IMR-90 (cell line): ENCODE data around the gene METTL17. TPM values are rescaled to one million over a fixed set of nuclear protein-coding genes. Genes with fewer than 3 reads are reported as not detected.

Experiments
- ATAC-seq: fragments of 200-7000 bp; cut with Tn5 transposase; 2 replicates; pipeline ENCODE4 v1.9.1; 2020; ENCODE audit warnings: low read depth, mild to moderate bottlenecking, moderate library complexity
- BruUV-seq: library from RNA; stranded (reverse); fragments of 400-500 nt; replicated peaks from 2 replicates; lab custom pipeline; 2021; lab: Mats Ljungman, UMichigan
- CTCF ChIA-PET: fragments of 300-600 bp; formaldehyde crosslinking; extraction: SDS; loops from one replicate; lab custom pipeline; 2021; ENCODE audit warnings: antibody characterized with exemption; lab: Yijun Ruan, JAX
- POLR2A ChIA-PET: fragments of 300-600 bp; sonication (Branson Sonifier 250); formaldehyde crosslinking; loops from one replicate; lab custom pipeline; 2022; ENCODE audit warnings: antibody characterized with exemption; ENCODE audit not compliant: unreplicated experiment; lab: Charles Lee
- DNase-seq: peaks from one replicate; pipeline ENCODE4 v3.0.0; 2013
- H2AFZ ChIP-seq: replicated peaks from 2 replicates; pipeline ENCODE3; 2013; ENCODE audit warnings: low read length, mild to moderate bottlenecking; ENCODE audit not compliant: poor library complexity
- H2AK5ac ChIP-seq: 2 replicates; pipeline ENCODE4 v1.6.1; 2013; ENCODE audit warnings: low read depth, low read length, inconsistent platforms
- H2AK9ac ChIP-seq: replicated peaks from 2 replicates; pipeline ENCODE3; 2013; ENCODE audit warnings: mild to moderate bottlenecking, low read depth, low read length, moderate library complexity; ENCODE audit not compliant: poor library complexity
- H2BK120ac ChIP-seq: 2 replicates; pipeline ENCODE4 v1.6.1; 2013; ENCODE audit warnings: low read depth, low read length, inconsistent platforms
- H2BK15ac ChIP-seq: 3 replicates; pipeline ENCODE4 v1.6.1; 2013; ENCODE audit warnings: low read depth, low read length, inconsistent platforms
- H2BK20ac ChIP-seq: 2 replicates; pipeline ENCODE4 v1.6.1; 2013; ENCODE audit warnings: low read depth, mild to moderate bottlenecking, inconsistent platforms, low read length, moderate library complexity
- H2BK5ac ChIP-seq: 2 replicates; pipeline ENCODE4 v1.6.1; 2013; ENCODE audit warnings: mild to moderate bottlenecking, low read depth, low read length, inconsistent platforms; ENCODE audit not compliant: poor library complexity, severe bottlenecking
- H3K14ac ChIP-seq: replicated peaks from 2 replicates; pipeline ENCODE4 v1.6.1; 2013; ENCODE audit warnings: low read depth, low read length, inconsistent platforms
- H3K18ac ChIP-seq: 2 replicates; pipeline ENCODE4 v1.6.1; 2013; ENCODE audit warnings: low read depth, low read length, control low read depth
- H3K23ac ChIP-seq: 2 replicates; pipeline ENCODE4 v1.6.1; 2013; ENCODE audit warnings: low read depth, low read length, inconsistent platforms
- H3K27ac ChIP-seq: 2 replicates; pipeline ENCODE4 v1.5.1; 2013; ENCODE audit warnings: mild to moderate bottlenecking, control low read depth, low read length; ENCODE audit not compliant: insufficient read depth
- H3K27me3 ChIP-seq: 2 replicates; pipeline ENCODE4 v1.6.1; 2013; ENCODE audit warnings: low read length; ENCODE audit not compliant: control insufficient read depth, insufficient read depth
- H3K36me3 ChIP-seq: 2 replicates; pipeline ENCODE4 v1.6.1; 2013; ENCODE audit warnings: low read length, mixed read lengths; ENCODE audit not compliant: control insufficient read depth, insufficient read depth
- H3K4ac ChIP-seq: 2 replicates; pipeline ENCODE4 v1.6.1; 2013; ENCODE audit warnings: low read depth, low read length, inconsistent platforms
- H3K4me1 ChIP-seq: 2 replicates; pipeline ENCODE4 v1.6.1; 2013; ENCODE audit warnings: low read length, mixed read lengths; ENCODE audit not compliant: control insufficient read depth, insufficient read depth
- H3K4me2 ChIP-seq: 2 replicates; pipeline ENCODE4 v1.6.1; 2013; ENCODE audit warnings: low read depth, mild to moderate bottlenecking, control low read depth, low read length, moderate library complexity
- H3K4me3 ChIP-seq: 2 replicates; pipeline ENCODE4 v1.5.1; 2013; ENCODE audit warnings: low read depth, mild to moderate bottlenecking, control low read depth, low read length, moderate library complexity; ENCODE audit not compliant: insufficient read depth
- H3K56ac ChIP-seq: 2 replicates; pipeline ENCODE4 v1.6.1; 2013; ENCODE audit warnings: low read length, inconsistent platforms; ENCODE audit not compliant: insufficient read depth; ENCODE audit errors: extremely low read depth
- H3K79me1 ChIP-seq, 2 experiments: 2 replicates each; pipeline ENCODE4 v1.6.1; 2013; ENCODE audit warnings: low read length in 2 of 2, inconsistent platforms in 1 of 2, low read depth in 1 of 2
- H3K9ac ChIP-seq: 2 replicates; pipeline ENCODE4 v1.6.1; 2013; ENCODE audit warnings: low read depth, low read length, control low read depth
- H3K9me1 ChIP-seq: 2 replicates; pipeline ENCODE4 v1.6.1; 2013; ENCODE audit warnings: low read length, inconsistent platforms; ENCODE audit not compliant: insufficient read depth
- H3K9me3 ChIP-seq: 2 replicates; pipeline ENCODE4 v1.6.1; 2013; ENCODE audit warnings: low read length; ENCODE audit not compliant: control insufficient read depth, insufficient read depth
- H4K20me1 ChIP-seq: 2 replicates; pipeline ENCODE4 v1.6.1; 2013; ENCODE audit warnings: low read length, inconsistent platforms; ENCODE audit not compliant: insufficient read depth
- H4K5ac ChIP-seq: 2 replicates; pipeline ENCODE4 v1.6.1; 2013; ENCODE audit warnings: mild to moderate bottlenecking, low read depth, low read length, control low read depth
- H4K8ac ChIP-seq, 2 experiments: 2 replicates each; pipeline ENCODE4 v1.6.1; 2013; ENCODE audit warnings: low read depth in 2 of 2, low read length in 2 of 2, control low read depth in 1 of 2, inconsistent platforms in 1 of 2
- H4K91ac ChIP-seq: 2 replicates; pipeline ENCODE4 v1.6.1; 2013; ENCODE audit warnings: low read depth, low read length, inconsistent platforms; ENCODE audit not compliant: insufficient read depth
- BHLHE40 ChIP-seq: fragments of 150-350 bp; IDR thresholded peaks from 2 replicates; pipeline ENCODE4 v1.6.1; 2016; ENCODE audit warnings: mild to moderate bottlenecking, low read depth, low read length
- CEBPB ChIP-seq: IDR thresholded peaks from 2 replicates; pipeline ENCODE4 v1.6.1; 2012; ENCODE audit warnings: low read depth, low read length, improper control_type of control experiment
- CHD1 ChIP-seq: IDR thresholded peaks from 2 replicates; pipeline ENCODE4 v1.6.1; 2012; ENCODE audit warnings: low read depth, low read length, improper control_type of control experiment
- CTCF ChIP-seq: conservative IDR thresholded peaks from 2 replicates; pipeline ENCODE4 v1.5.1; 2012; ENCODE audit warnings: mild to moderate bottlenecking, low read depth, low read length, improper control_type of control experiment
- ELK1 ChIP-seq: fragments of 150-350 bp; IDR thresholded peaks from 2 replicates; pipeline ENCODE4 v1.6.1; 2016; ENCODE audit warnings: low read depth, mild to moderate bottlenecking, low read length, moderate library complexity, borderline replicate concordance
- FOS ChIP-seq: fragments of 150-350 bp; IDR thresholded peaks from 2 replicates; pipeline ENCODE4 v1.6.1; 2016; ENCODE audit warnings: low read depth, low read length
- MAFK ChIP-seq: IDR thresholded peaks from 2 replicates; pipeline ENCODE4 v1.6.1; 2012; ENCODE audit warnings: low read depth, low read length, improper control_type of control experiment
- MAZ ChIP-seq: IDR thresholded peaks from 2 replicates; pipeline ENCODE4 v1.6.1; 2012; ENCODE audit warnings: low read depth, mild to moderate bottlenecking, low read length, improper control_type of control experiment, moderate library complexity, borderline replicate concordance
- MXI1 ChIP-seq: IDR thresholded peaks from 2 replicates; pipeline ENCODE4 v1.6.1; 2012; ENCODE audit warnings: low read depth, mild to moderate bottlenecking, low read length, moderate library complexity, borderline replicate concordance
- NFE2L2 ChIP-seq: fragments of 150-350 bp; IDR thresholded peaks from 2 replicates; pipeline ENCODE4 v1.6.1; 2016; ENCODE audit warnings: low read depth, mild to moderate bottlenecking, low read length
- POLR2A ChIP-seq: IDR thresholded peaks from 2 replicates; pipeline ENCODE4 v1.6.1; 2012; ENCODE audit warnings: mild to moderate bottlenecking, low read depth, low read length
- RAD21 ChIP-seq: IDR thresholded peaks from 2 replicates; pipeline ENCODE4 v1.6.1; 2012; ENCODE audit warnings: low read length, improper control_type of control experiment
- RCOR1 ChIP-seq: IDR thresholded peaks from 2 replicates; pipeline ENCODE4 v1.6.1; 2012; ENCODE audit warnings: mild to moderate bottlenecking, low read length, improper control_type of control experiment; ENCODE audit not compliant: insufficient replicate concordance
- RFX5 ChIP-seq: IDR thresholded peaks from 2 replicates; pipeline ENCODE4 v1.8.0; 2012; ENCODE audit warnings: low read depth, mild to moderate bottlenecking, low read length, moderate library complexity
- SMC3 ChIP-seq: fragments of 150-350 bp; IDR thresholded peaks from 2 replicates; pipeline ENCODE4 v1.6.1; 2016; ENCODE audit warnings: low read depth, mild to moderate bottlenecking, antibody characterized with exemption, low read length, moderate library complexity
- USF2 ChIP-seq: fragments of 150-350 bp; IDR thresholded peaks from 2 replicates; pipeline ENCODE4 v1.6.1; 2017; ENCODE audit warnings: mild to moderate bottlenecking, antibody characterized with exemption, low read length, low read depth
- WGBS, 2 experiments: methylation state at CpG; one replicate each; pipeline versions ENCODE4 v1.1.5 to v1.1.7; 2013; ENCODE audit warnings: missing lambda C conversion rate in 2 of 2; ENCODE audit not compliant: insufficient read length in 1 of 2; ENCODE audit errors: extremely low coverage in 2 of 2; 5-methylcytosine and 5-hydroxymethylcytosine counted together
- dilution Hi-C: fragments of 300-500 bp; cut with HindIII; formaldehyde crosslinking; loops from one replicate; pipeline ENCODE4 v1.14.3; 2018; ENCODE audit warnings: low sequenced_read_pairs; ENCODE audit not compliant: unreplicated experiment
- in situ Hi-C: fragments of 300-500 bp; cut with MboI; formaldehyde crosslinking; loops from 3 replicates; pipeline ENCODE4 v1.14.3; 2019; ENCODE audit warnings: low sequenced_read_pairs, inconsistent platforms, mixed read lengths
- intact Hi-C: fragments of 100-400 bp; cut with micrococcal nuclease; formaldehyde crosslinking; loops from 2 replicates; pipeline ENCODE4 v1.10.0; 2022
- polyA plus RNA-seq, 3 experiments: library from polyadenylated mRNA; depleted of rRNA; stranded (reverse); fragments of >200 nt; gene quantifications; 2 replicates each; pipeline ENCODE4 v1.2.3, GENCODE V29; 2012; ENCODE audit warnings: low replicate concordance in 1 of 3
- total RNA-seq: library from RNA; depleted of rRNA; stranded (reverse); fragments of >200 nt; gene quantifications from 2 replicates; pipeline ENCODE4 v1.2.3, GENCODE V29; 2012

Gene METTL17
- total and polyA plus RNA-seq, 2 of the 4 experiments (the other 2 are of a cell fraction): 32.8 to 69.7 TPM

- Histone ChIP-seq H3K4me1 (no peaks in the 10 kb centered on the region), H4K91ac (no peak overlapping the region), H2AK5ac (0 out of 2 replicates have a peak overlapping the region, but pooled peaks have one; percentile 14), H2BK20ac (no peak overlapping the region), H3K9ac (no peak overlapping the region), H2AFZ (no peak overlapping the region), H3K79me1 (no peaks in the 10 kb centered on the region), H4K20me1 (no peaks in the 10 kb centered on the region), H3K18ac (no peak overlapping the region), H4K8ac (no peak overlapping the region), H2BK5ac (no peak overlapping the region), H3K4me3 (no peak overlapping the region), H2BK15ac (no peak overlapping the region), H3K56ac (no peak overlapping the region), H3K4ac (no peak overlapping the region), H2AK9ac (no peak overlapping the region), H3K4me2 (no peak overlapping the region), H3K14ac (no peak overlapping the region), H4K5ac (no peak overlapping the region), H3K27me3 (peaks cover 45% of the 10 kb centered on the region), H3K36me3 (no peaks in the 10 kb centered on the region), H3K23ac (no peak overlapping the region), H2BK120ac (no peak overlapping the region), H3K9me3 (no peaks in the 10 kb centered on the region), H3K9me1 (no peaks in the 10 kb centered on the region), H3K27ac (no peak overlapping the region)
- WGBS, 2 experiments: no CpG with 5 or more reads among the region's 1 CpG
- no peak for TF ChIP-seq FOS
- no peak for TF ChIP-seq BHLHE40
- no peak for TF ChIP-seq CTCF
- no peak for TF ChIP-seq RCOR1
- no peak for TF ChIP-seq POLR2A
- TF ChIP-seq ELK1: no peak
- no peak for TF ChIP-seq CEBPB
- TF ChIP-seq RFX5: no peak
- no peak for TF ChIP-seq NFE2L2
- TF ChIP-seq USF2: no peak
- no peak for TF ChIP-seq MXI1
- TF ChIP-seq SMC3: no peak
- no peak for TF ChIP-seq MAFK
- TF ChIP-seq RAD21: no peak
- no peak for TF ChIP-seq MAZ
- no peak for TF ChIP-seq CHD1
- peak; percentile 7 for DNase-seq
- dilution Hi-C loops (no loop called here), intact Hi-C loops (no loop called here), in situ Hi-C loops (loop anchor here (5.0 kb wide), 1 partner anchor 83 kb away; the partner anchor contains the start of gene TMEM253)
- ATAC-seq: 0 out of 2 replicates have a peak, but pooled peaks have one; percentile 24
- no TSS peak for BruUV-seq
- CTCF ChIA-PET: interaction anchor here (1.0 to 1.1 kb wide), 3 partner anchors 48 to 85 kb away, joined by 3 read pairs; no protein-coding TSS in a partner anchor
- POLR2A ChIA-PET: no interaction called here
Observed at GRCh38 chr14:21019366-21019765, 29.6 kb downstream of the METTL17 start.
